Transverse colon (tissue), 4 donors: Measurements from ENCODE around the gene ELK3. TPM values are rescaled to one million over a fixed set of nuclear protein-coding genes. Genes with fewer than 3 reads are reported as not detected.
A peak's percentile ranks its signal among the peaks of the same experiment; 100 is the strongest.

ENCODE experiments used
- DNase-seq: peaks from one replicate; pipeline ENCODE4 v3.0.0-alpha.2; 2019
- H3K27ac ChIP-seq, 4 donors: fragments of 200-600 bp; sonication (generic); 2 replicates each; pipeline ENCODE4 v1.5.1; 2016 to 2018; ENCODE audit warnings: inconsistent platforms in 4 of 4
- H3K27me3 ChIP-seq: fragments of 200-600 bp; sonication (generic); 2 replicates; pipeline ENCODE4 v1.5.1; 2017; ENCODE audit warnings: inconsistent platforms
- H3K36me3 ChIP-seq, 4 donors: fragments of 200-600 bp; sonication (generic); 2 replicates each; pipeline ENCODE4 v1.5.1; 2017 to 2019; ENCODE audit warnings: inconsistent platforms in 4 of 4
- H3K4me1 ChIP-seq, 4 donors: fragments of 200-600 bp; sonication (generic); 2 replicates each; pipeline ENCODE4 v1.5.1; 2017 to 2020; ENCODE audit warnings: inconsistent platforms in 4 of 4
- H3K4me3 ChIP-seq, 4 donors: fragments of 200-600 bp; sonication (generic); 1 replicate in 1 of 4; 2 replicates in 3 of 4; pipeline versions ENCODE4 v1.5.1 to v1.6.1; 2017 to 2019; ENCODE audit warnings: inconsistent platforms in 4 of 4
- H3K9me3 ChIP-seq, 2 donors: fragments of 200-600 bp; sonication (generic); 2 replicates each; pipeline ENCODE4 v1.5.1; 2017 to 2019; ENCODE audit warnings: inconsistent platforms in 2 of 2
- CTCF ChIP-seq, 5 experiments: fragments of 200-600 bp in 3 of 5; fragments of 450-650 bp in 2 of 5; sonication (generic) in 3 of 5; IDR thresholded peaks; 1 replicate in 2 of 5; 2 replicates in 3 of 5; pipeline ENCODE4 v1.5.1; 2016 to 2017; ENCODE audit warnings: antibody characterized with exemption in 5 of 5, inconsistent platforms in 3 of 5, mild to moderate bottlenecking in 2 of 5, moderate library complexity in 1 of 5
- EP300 ChIP-seq: sonication (generic); formaldehyde crosslinking; IDR thresholded peaks from one replicate; pipeline ENCODE4 v1.6.1; 2017; ENCODE audit warnings: antibody characterized with exemption, low read depth
- POLR2A ChIP-seq: fragments of 450-650 bp; IDR thresholded peaks from one replicate; pipeline ENCODE4 v1.6.1; 2016; ENCODE audit warnings: antibody characterized with exemption, mild to moderate bottlenecking, moderate library complexity
- POLR2AphosphoS5 ChIP-seq, 3 donors: sonication (generic); formaldehyde crosslinking; IDR thresholded peaks; one replicate each; pipeline ENCODE4 v1.6.1; 2016; ENCODE audit warnings: antibody characterized with exemption in 3 of 3
- WGBS, 2 donors: methylation state at CpG; one replicate each; pipeline ENCODE4 v1.1.5; 2018; ENCODE audit warnings: low coverage in 1 of 2; 5-methylcytosine and 5-hydroxymethylcytosine counted together
- in situ Hi-C, 4 donors: fragments of 200-750 bp; cut with MboI; loops; one replicate each; pipeline versions ENCODE4 v1.15.0 to v1.15.1; 2017; ENCODE audit warnings: low sequenced_read_pairs in 3 of 4, low pct_ligation_motif_present in 1 of 4, low pct_unique_long_range_greater_than_20kb in 1 of 4
- intact Hi-C: fragments of 100-400 bp; cut with DNase I; formaldehyde crosslinking; loops from one replicate; pipeline ENCODE4 v1.15.1; 2023; ENCODE audit warnings: low total_unique reads
- total RNA-seq, 4 donors: library from RNA; depleted of rRNA; stranded (reverse); fragments of >200 nt; gene quantifications; one replicate each; pipeline ENCODE4 v1.1.0, GENCODE V29; 2016

The ELK3 gene
- total RNA-seq, 4 donors from 2014 or later, result 2.2 to 11.3 (median 5.3) TPM

GRCh38 chr12:96230646-96231045 lies 36.5 kb downstream of the ELK3 start:
- no peaks in the 10 kb centered on the region for H3K9me3 ChIP-seq
- no peak for DNase-seq
- WGBS, 2 donors, result 93 to 94% methylated on average over 3 to 13 of the region's 13 CpGs
- peak overlapping the region; percentile 81 to 90 (median 86) for H3K27ac ChIP-seq
- H3K4me1 ChIP-seq, result peaks cover 13 to 25% (median 18%) of the 10 kb centered on the region in 4 donors
- no peaks in the 10 kb centered on the region for H3K27me3 ChIP-seq
- in situ Hi-C loops, result no loop called here
- H3K4me3 ChIP-seq, result no peak overlapping the region
- H3K36me3 ChIP-seq, result no peaks in the 10 kb centered on the region
- TF ChIP-seq POLR2AphosphoS5 (IDR thresholded peaks at IDR 0.05) (no peak), POLR2A (no peak), CTCF (IDR thresholded peaks at IDR 0.05) (no peak), EP300 (no peak)
- intact Hi-C loops, result no loop called here

- TF ChIP-seq EP300 (no peak), POLR2AphosphoS5 (IDR thresholded peaks at IDR 0.05) (no peak), POLR2A (no peak), CTCF (IDR thresholded peaks at IDR 0.05) (no peak)
- peak overlapping the region; percentile 81 to 90 (median 86) for H3K27ac ChIP-seq
- no peaks in the 10 kb centered on the region for H3K27me3 ChIP-seq
- no peaks in the 10 kb centered on the region for H3K36me3 ChIP-seq
- DNase-seq, result no peak
- H3K4me1 ChIP-seq, result peaks cover 37 to 49% (median 42%) of the 10 kb centered on the region in 4 donors
- intact Hi-C loops, result no loop called here
- no peak overlapping the region for H3K4me3 ChIP-seq
- H3K9me3 ChIP-seq, result no peaks in the 10 kb centered on the region
- in situ Hi-C loops, result no loop called here
- 76 to 83% methylated on average over 7 of the region's 7 CpGs for WGBS, 2 donors
These were observed 39.0 kb downstream of the ELK3 start for GRCh38 chr12:96233168-96233567.

- H3K27me3 ChIP-seq, result no peaks in the 10 kb centered on the region
- H3K36me3 ChIP-seq, result no peaks in the 10 kb centered on the region
- peak; percentile 80 for DNase-seq
- H3K27ac ChIP-seq, result peak overlapping the region; percentile 81 to 90 (median 86)
- peaks cover 40 to 58% (median 50%) of the 10 kb centered on the region in 4 donors for H3K4me1 ChIP-seq
- TF ChIP-seq EP300, result peak; percentile 95
- peak; percentile 81 to 83 (median 82) for TF ChIP-seq POLR2AphosphoS5 (IDR thresholded peaks at IDR 0.05)
- no peak for TF ChIP-seq CTCF (IDR thresholded peaks at IDR 0.05)
- in situ Hi-C loops (no loop called here), intact Hi-C loops (no loop called here)
- no peak overlapping the region for H3K4me3 ChIP-seq
- WGBS, 2 donors, result 63% methylated on average over 15 of the region's 15 CpGs; no CpG with 5 or more reads in 1 of the 2 donors
- H3K9me3 ChIP-seq, result no peaks in the 10 kb centered on the region
These were observed 39.8 kb downstream of the ELK3 start for GRCh38 chr12:96233939-96234461.

- in situ Hi-C loops, result no loop called here
- 86% methylated on average over 22 of the region's 22 CpGs; no CpG with 5 or more reads in 1 of the 2 donors for WGBS, 2 donors
- peaks cover 40 to 65% (median 54%) of the 10 kb centered on the region in 4 donors for H3K4me1 ChIP-seq
- no peak for DNase-seq
- TF ChIP-seq EP300, result no peak
- TF ChIP-seq POLR2AphosphoS5 (IDR thresholded peaks at IDR 0.05), result no peak
- TF ChIP-seq POLR2A, result no peak
- TF ChIP-seq CTCF (IDR thresholded peaks at IDR 0.05), result no peak
- peak overlapping the region; percentile 69 to 90 (median 86) for H3K27ac ChIP-seq
- no peaks in the 10 kb centered on the region for H3K36me3 ChIP-seq
- intact Hi-C loops, result loop anchor here (5.0 kb wide), 1 partner anchor 162 kb away; no protein-coding TSS in a partner anchor
- H3K4me3 ChIP-seq, result no peak overlapping the region
- H3K27me3 ChIP-seq, result no peaks in the 10 kb centered on the region
- H3K9me3 ChIP-seq, result no peaks in the 10 kb centered on the region
These were observed 40.7 kb downstream of the ELK3 start for GRCh38 chr12:96234591-96235483.
